ENCODE measurements around the gene FBXL7.

- TF ChIP-seq EZH2 (IDR thresholded peaks at IDR 0.05) (no peak), CTCF (IDR thresholded peaks at IDR 0.05) (no peak)
These were observed 22.2 kb downstream of the FBXL7 start for GRCh38 chr5:15522187-15522520.
